ENCODE data around the gene ZNF316. TPM values are rescaled to one million over a fixed set of nuclear protein-coding genes. Genes with fewer than 3 reads are reported as not detected.

The ZNF316 gene
- total RNA-seq, 6 experiments from 2014 or later = 13.4 to 17.0 (median 15.0) TPM

GRCh38 chr7:6600093-6600492 is 37.0 kb upstream of the ZNF316 start:
- no peak for DNase-seq
- Mint-ChIP-seq H3K4me1 (ENCODE audit: low read depth) (no peaks in the 10 kb centered on the region), H3K4me3 (no peak overlapping the region), H3K27me3 (ENCODE audit: insufficient read depth) (no peaks in the 10 kb centered on the region; the same call in 1 of the 2 replicates), H3K9me3 (no peaks in the 10 kb centered on the region), H3K36me3 (ENCODE audit: low read depth) (peaks cover 31% of the 10 kb centered on the region), H3K27ac (no peak overlapping the region)
- no peak for TF ChIP-seq CTCF (IDR thresholded peaks at IDR 0.05)

- no peaks in the 10 kb centered on the region for H3K9me3 Mint-ChIP-seq
- no peak for DNase-seq
- TF ChIP-seq CTCF (IDR thresholded peaks at IDR 0.05) = no peak
- H3K27me3 Mint-ChIP-seq (ENCODE audit: insufficient read depth) = no peaks in the 10 kb centered on the region
- no peak overlapping the region for H3K27ac Mint-ChIP-seq
- no peaks in the 10 kb centered on the region for H3K4me1 Mint-ChIP-seq (ENCODE audit: low read depth)
- peaks cover 14% of the 10 kb centered on the region; the same call in 1 of the 2 replicates for H3K36me3 Mint-ChIP-seq (ENCODE audit: low read depth)
- H3K4me3 Mint-ChIP-seq = no peak overlapping the region
Observed at GRCh38 chr7:6604458-6604857, 32.7 kb upstream of the ZNF316 start.

- Mint-ChIP-seq H3K27me3 (ENCODE audit: insufficient read depth) (no peaks in the 10 kb centered on the region; the same call in 1 of the 2 replicates), H3K4me3 (no peak overlapping the region), H3K36me3 (ENCODE audit: low read depth) (peaks cover 12% of the 10 kb centered on the region; the same call in 1 of the 2 replicates), H3K27ac (no peak overlapping the region), H3K9me3 (no peaks in the 10 kb centered on the region), H3K4me1 (ENCODE audit: low read depth) (no peaks in the 10 kb centered on the region)
- TF ChIP-seq CTCF (IDR thresholded peaks at IDR 0.05) = no peak
- no peak for DNase-seq
Observed at GRCh38 chr7:6606866-6607583, 30.1 kb upstream of the ZNF316 start.

- no peak overlapping the region for H3K4me3 Mint-ChIP-seq
- H3K36me3 Mint-ChIP-seq (ENCODE audit: low read depth) = 0 out of 2 replicates have a peak, but pooled peaks cover 6% of the 10 kb centered on the region
- TF ChIP-seq CTCF (IDR thresholded peaks at IDR 0.05) = no peak
- no peak for DNase-seq
- no peaks in the 10 kb centered on the region; the same call in 1 of the 2 replicates for H3K27me3 Mint-ChIP-seq (ENCODE audit: insufficient read depth)
- no peak overlapping the region for H3K27ac Mint-ChIP-seq
- no peaks in the 10 kb centered on the region for H3K9me3 Mint-ChIP-seq
- no peaks in the 10 kb centered on the region for H3K4me1 Mint-ChIP-seq (ENCODE audit: low read depth)
Observed at GRCh38 chr7:6607651-6608051, 29.5 kb upstream of the ZNF316 start.

GRCh38 chr7:6608081-6608480 is 29.0 kb upstream of the ZNF316 start:
- no peak for DNase-seq
- no peak for TF ChIP-seq CTCF (IDR thresholded peaks at IDR 0.05)
- no peak overlapping the region for H3K27ac Mint-ChIP-seq
- no peak overlapping the region for H3K4me3 Mint-ChIP-seq
- H3K9me3 Mint-ChIP-seq = no peaks in the 10 kb centered on the region
- no peaks in the 10 kb centered on the region; the same call in 1 of the 2 replicates for H3K27me3 Mint-ChIP-seq (ENCODE audit: insufficient read depth)
- H3K36me3 Mint-ChIP-seq (ENCODE audit: low read depth) = 0 out of 2 replicates have a peak, but pooled peaks cover 6% of the 10 kb centered on the region
- H3K4me1 Mint-ChIP-seq (ENCODE audit: low read depth) = no peaks in the 10 kb centered on the region

All from HFFc6 (cell line).